Ectodermal cell (in vitro differentiated cells): ENCODE measurements around the gene TNS1.

Source experiments
- H3K27ac ChIP-seq: 2 replicates; pipeline ENCODE4 v1.7.0; 2013; ENCODE audit warnings: mild to moderate bottlenecking, low read depth, low read length; ENCODE audit not compliant: insufficient read depth, poor library complexity, severe bottlenecking
- H3K27me3 ChIP-seq: 2 replicates; pipeline ENCODE4 v1.7.0; 2013; ENCODE audit warnings: mild to moderate bottlenecking, low read length; ENCODE audit not compliant: insufficient read depth, control insufficient read depth, poor library complexity, severe bottlenecking
- H3K36me3 ChIP-seq: one replicate; pipeline ENCODE4 v1.7.0; 2013; ENCODE audit warnings: low read length; ENCODE audit not compliant: control insufficient read depth, insufficient read depth
- H3K4me1 ChIP-seq: one replicate; pipeline ENCODE4 v1.7.0; 2013; ENCODE audit warnings: low read length; ENCODE audit not compliant: control insufficient read depth, insufficient read depth
- H3K4me3 ChIP-seq: 2 replicates; pipeline ENCODE4 v1.7.0; 2013; ENCODE audit warnings: low read depth, low read length, control low read depth; ENCODE audit not compliant: insufficient read depth
- H3K9me3 ChIP-seq: 2 replicates; pipeline ENCODE4 v1.7.0; 2013; ENCODE audit warnings: mild to moderate bottlenecking, low read length, moderate library complexity; ENCODE audit not compliant: control insufficient read depth
- WGBS, 2 experiments: methylation state at CpG; one replicate each; pipeline ENCODE4 v1.1.7; 2013; ENCODE audit warnings: missing lambda C conversion rate in 2 of 2; 5-methylcytosine and 5-hydroxymethylcytosine counted together

Gene TNS1

DNA sequence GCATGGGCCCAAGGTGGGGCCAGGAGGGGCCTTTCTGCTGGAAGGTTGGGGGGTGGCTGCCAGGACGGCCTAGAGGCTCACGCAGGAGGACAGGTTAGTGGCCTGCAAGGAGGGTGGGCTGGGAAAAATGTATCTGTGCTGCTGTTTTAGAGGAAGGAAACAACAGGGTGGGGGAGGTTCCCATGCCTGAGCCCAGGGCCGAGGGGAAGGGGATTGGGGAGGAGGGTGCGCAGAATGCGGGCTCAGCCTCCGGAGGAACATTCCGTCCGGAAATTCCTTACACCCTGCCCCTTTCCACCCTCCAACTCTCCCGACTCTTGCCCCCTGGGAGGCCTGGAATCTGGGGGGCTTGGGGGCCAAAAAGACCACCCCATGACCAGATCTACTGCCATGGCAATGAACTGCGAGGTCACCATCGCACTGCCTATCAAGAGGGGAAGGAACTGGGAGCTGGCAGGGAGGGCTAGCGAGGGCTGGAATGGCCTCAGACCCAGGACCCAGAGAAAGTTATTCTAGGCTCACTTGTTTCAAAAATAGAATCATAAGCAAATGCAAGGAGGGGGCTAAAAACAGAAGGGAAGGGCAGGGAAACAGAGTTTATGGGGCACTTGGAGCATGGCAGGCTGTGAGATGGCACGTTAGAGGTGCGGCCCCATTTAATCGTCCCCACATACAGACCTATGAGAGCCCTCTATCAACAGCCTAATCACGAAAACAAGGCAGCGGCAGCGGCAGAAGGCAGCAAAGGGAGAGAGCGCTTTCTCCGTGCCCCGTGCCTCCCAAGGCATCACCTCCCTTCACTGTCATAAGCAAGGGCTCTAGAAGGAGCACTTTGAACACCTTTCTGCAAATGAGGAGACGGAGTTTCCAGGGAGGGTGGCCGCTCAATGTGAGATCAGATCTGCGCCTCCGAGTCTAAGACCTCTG lies 90.4 kb downstream of the TNS1 start:
- peaks cover 3% of the 10 kb centered on the region for H3K27me3 ChIP-seq
- no peaks in the 10 kb centered on the region for H3K36me3 ChIP-seq
- H3K9me3 ChIP-seq = no peaks in the 10 kb centered on the region
- H3K27ac ChIP-seq = no peak overlapping the region
- H3K4me3 ChIP-seq = no peak overlapping the region
- peaks cover 8% of the 10 kb centered on the region for H3K4me1 ChIP-seq
- WGBS, 2 experiments = 63 to 67% methylated on average over 24 to 25 of the region's 25 CpGs

DNA sequence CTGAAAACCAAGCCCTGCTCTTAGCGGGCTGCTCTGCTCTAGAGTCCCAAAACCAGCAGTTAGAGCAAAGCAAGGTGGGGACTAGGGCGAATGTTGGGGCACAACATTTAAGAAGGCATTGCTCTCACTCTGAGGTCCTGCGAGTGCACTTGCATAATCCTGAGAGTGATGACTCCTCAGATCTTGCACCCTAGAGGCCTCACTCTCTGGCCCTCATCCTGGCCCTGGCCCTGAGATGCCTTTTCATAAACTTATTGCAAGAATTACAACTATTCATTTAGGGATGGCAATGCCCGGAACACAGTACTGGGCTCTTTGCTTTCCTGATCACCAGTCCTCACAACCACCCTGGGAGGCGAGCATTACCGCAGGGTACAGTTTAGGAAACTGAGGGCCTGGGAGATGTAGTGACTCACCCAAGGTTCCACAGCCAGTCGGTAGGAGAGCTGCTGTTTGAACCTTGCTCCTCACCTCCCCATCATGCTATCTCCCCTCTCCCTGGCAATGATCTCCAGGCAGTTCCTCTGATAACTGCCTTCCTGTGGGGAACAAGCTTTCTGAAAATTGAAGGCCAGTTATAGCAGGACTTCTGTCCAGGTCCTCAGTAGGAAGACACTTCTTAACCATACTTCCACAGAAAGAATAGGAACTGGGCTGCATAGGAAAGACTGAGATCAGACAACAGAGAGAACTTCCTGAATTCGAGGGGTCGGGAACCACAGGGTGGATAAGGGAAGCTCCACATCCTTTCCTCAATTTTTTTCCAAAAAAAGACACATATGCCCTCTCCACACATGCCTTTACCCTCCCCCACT lies 91.3 kb downstream of the TNS1 start:
- Histone ChIP-seq H3K9me3 (no peaks in the 10 kb centered on the region), H3K27ac (no peak overlapping the region), H3K4me1 (peaks cover 8% of the 10 kb centered on the region), H3K36me3 (no peaks in the 10 kb centered on the region), H3K4me3 (no peak overlapping the region), H3K27me3 (peaks cover 3% of the 10 kb centered on the region)
- 91 to 92% methylated on average over 9 of the region's 9 CpGs for WGBS, 2 experiments

DNA sequence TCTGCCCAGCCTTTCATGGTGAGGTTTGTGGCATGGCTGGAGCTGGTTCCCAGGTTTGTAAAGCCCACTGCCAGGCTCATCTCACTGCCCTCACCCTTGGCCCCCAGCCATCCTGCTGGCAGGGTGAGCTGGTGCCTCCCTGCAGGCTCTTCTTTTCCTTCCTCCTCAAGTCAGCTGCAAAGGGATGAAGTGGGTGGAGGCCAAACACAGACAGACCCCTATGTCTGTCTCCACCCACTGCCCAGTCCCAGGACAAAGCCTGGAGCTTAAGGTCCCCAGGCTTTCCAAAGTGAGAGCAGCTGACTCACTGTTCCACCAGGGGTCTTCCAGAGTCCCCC lies 92.0 kb downstream of the TNS1 start:
- peaks cover 3% of the 10 kb centered on the region for H3K27me3 ChIP-seq
- H3K4me3 ChIP-seq = no peak overlapping the region
- H3K27ac ChIP-seq = no peak overlapping the region
- no peaks in the 10 kb centered on the region for H3K9me3 ChIP-seq
- no peaks in the 10 kb centered on the region for H3K36me3 ChIP-seq
- peaks cover 8% of the 10 kb centered on the region for H3K4me1 ChIP-seq

DNA sequence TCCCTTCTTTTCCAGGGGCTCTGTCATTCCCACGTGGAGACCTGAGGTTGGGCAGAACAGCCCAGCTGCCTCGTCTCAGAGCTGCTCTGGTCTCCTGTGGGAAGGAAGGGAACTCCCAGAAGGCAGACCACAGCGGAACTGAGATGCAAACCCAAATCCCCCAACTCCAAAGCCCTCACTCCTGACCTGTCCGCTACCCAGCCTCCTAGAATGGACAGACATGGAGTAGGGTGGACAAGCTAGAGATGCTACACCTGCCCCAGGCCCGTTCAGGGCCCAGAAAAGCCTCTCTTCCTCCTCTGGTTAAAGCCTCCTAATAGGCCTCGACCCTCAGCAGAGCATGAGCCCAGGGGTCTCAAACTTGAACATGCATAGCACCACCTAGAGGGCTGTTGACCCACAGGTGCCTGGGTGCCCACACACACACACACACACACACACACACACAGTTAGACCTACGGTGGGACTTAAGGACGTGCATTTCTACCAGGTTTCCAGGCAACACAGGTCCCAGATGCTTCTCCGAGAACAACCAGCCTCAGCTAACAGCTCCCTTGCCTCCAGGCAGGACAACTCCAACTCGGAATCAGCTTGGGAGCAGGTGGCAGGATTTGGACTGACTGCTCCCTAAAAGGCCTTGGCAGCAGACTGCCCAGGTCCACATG lies 93.5 kb downstream of the TNS1 start:
- H3K4me3 ChIP-seq = no peak overlapping the region
- H3K36me3 ChIP-seq = no peaks in the 10 kb centered on the region
- H3K27me3 ChIP-seq = peaks cover 3% of the 10 kb centered on the region
- 84 to 88% methylated on average over 10 of the region's 10 CpGs for WGBS, 2 experiments
- no peak overlapping the region for H3K27ac ChIP-seq
- H3K9me3 ChIP-seq = no peaks in the 10 kb centered on the region
- H3K4me1 ChIP-seq = peaks cover 8% of the 10 kb centered on the region

DNA sequence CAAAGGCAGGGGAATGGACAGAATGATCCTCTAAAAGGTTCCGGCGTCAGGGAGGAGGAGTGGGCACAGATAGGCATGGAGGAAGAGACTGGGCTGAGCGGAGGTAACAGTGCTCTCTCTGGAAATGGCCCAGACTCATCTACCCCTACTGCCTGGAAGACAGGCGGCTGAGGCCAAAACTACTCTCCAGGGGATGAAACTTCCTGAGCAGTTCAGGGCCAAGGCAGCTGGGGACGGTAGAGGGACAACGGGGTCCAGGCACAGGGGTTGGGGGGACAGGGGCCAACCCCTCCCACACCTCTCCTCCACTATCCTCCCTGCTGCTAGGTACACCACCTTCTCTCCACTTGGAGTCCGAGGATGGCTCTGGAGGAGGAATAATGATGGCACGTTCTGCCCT lies 94.3 kb downstream of the TNS1 start:
- Histone ChIP-seq H3K4me1 (peaks cover 12% of the 10 kb centered on the region), H3K36me3 (no peaks in the 10 kb centered on the region), H3K9me3 (no peaks in the 10 kb centered on the region), H3K4me3 (no peak overlapping the region), H3K27ac (no peak overlapping the region), H3K27me3 (peaks cover 3% of the 10 kb centered on the region)
- 85 to 93% methylated on average over 8 of the region's 8 CpGs for WGBS, 2 experiments

DNA sequence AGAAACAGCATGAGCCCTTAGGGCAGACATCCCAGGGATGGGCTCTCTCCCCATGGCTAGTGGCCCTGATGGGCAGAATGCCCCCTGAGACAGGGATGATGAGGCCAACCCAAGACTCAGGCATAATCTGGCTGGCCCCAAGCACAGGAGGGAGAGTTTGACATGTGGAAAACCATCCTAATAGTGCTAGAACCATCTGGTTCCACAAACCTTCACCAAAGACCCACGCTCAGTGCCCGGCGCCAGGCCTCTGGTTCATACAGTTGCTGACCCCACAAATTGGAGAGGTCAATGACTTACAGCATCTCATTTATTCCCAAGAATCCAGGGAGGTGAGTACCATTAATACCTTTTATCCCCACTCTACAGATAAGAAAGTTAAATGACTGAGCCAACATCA lies 95.5 kb downstream of the TNS1 start:
- Histone ChIP-seq H3K27me3 (no peaks in the 10 kb centered on the region), H3K36me3 (no peaks in the 10 kb centered on the region), H3K4me1 (peaks cover 13% of the 10 kb centered on the region), H3K27ac (no peak overlapping the region), H3K9me3 (no peaks in the 10 kb centered on the region), H3K4me3 (no peak overlapping the region)
- 95% methylated on average over 3 of the region's 3 CpGs for WGBS, 2 experiments

DNA sequence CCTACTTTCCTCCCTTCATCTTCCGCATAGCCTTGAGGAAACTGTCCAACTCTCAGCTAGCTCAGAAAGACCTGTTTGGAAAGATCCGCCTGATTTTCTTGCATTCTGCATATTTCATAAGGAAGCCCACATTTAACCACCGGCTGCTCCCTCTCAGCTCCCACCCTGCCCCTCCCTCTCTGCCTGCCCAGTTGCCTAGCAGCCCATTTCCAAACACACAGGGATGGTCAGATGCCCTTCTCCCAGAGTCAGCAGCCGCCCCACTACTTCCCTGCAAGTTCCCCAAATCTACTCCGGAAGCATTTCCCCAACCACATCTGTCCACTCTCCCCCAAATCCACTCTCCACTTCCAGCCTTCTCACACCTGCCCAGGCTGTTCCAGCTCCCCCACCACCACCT lies 96.0 kb downstream of the TNS1 start:
- no peaks in the 10 kb centered on the region for H3K27me3 ChIP-seq

DNA sequence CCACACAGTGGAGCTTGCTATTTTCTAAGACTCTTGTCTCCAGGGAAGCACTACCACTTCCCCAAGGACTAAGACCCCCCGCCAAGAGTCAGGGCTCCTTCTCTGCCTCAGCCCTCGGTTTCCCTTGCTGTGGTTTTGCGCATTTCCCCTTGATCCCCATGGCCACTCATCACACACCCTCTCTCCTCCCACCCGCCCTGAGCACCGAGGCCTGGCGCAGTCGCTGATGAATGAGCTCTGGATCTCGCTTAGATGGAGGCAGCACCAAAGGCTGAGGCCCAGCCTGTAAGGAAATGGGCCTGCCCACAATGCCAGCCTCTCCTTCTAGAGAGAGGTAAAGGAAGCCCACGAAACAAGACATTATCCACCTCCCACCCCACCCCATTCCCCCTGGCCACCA lies 96.9 kb downstream of the TNS1 start:
- no peaks in the 10 kb centered on the region for H3K36me3 ChIP-seq
- peaks cover 9% of the 10 kb centered on the region for H3K4me1 ChIP-seq
- no peaks in the 10 kb centered on the region for H3K27me3 ChIP-seq
- no peak overlapping the region for H3K27ac ChIP-seq
- 86 to 89% methylated on average over 9 of the region's 9 CpGs for WGBS, 2 experiments
- H3K4me3 ChIP-seq = no peak overlapping the region
- no peaks in the 10 kb centered on the region for H3K9me3 ChIP-seq

More for the DNA sequence above, 96.0 kb downstream of the TNS1 start:
- peaks cover 9% of the 10 kb centered on the region for H3K4me1 ChIP-seq
- H3K4me3 ChIP-seq = no peak overlapping the region
- 91 to 93% methylated on average over 5 of the region's 5 CpGs for WGBS, 2 experiments
- no peaks in the 10 kb centered on the region for H3K36me3 ChIP-seq
- H3K9me3 ChIP-seq = no peaks in the 10 kb centered on the region
- H3K27ac ChIP-seq = no peak overlapping the region

DNA sequence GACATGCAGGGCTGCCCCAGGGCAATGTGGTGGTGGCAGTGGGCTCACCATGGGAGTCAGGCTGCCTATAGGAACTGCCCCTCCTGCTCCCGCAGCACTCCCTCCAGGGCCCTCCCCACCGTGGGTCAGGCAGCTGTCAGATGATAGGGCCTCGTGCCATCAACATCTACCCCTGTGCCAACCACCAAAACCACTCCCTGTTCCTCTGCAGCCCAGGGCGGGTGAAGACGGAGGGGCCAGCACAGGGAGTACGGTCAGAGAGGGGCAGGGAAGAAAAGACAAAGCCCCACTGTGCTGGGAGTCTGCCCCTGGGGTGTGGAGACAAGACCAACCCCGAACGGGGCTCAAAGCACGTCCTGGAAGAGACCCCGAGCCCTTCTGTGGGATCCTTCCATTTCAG lies 97.4 kb downstream of the TNS1 start:
- Histone ChIP-seq H3K36me3 (no peaks in the 10 kb centered on the region), H3K9me3 (no peaks in the 10 kb centered on the region), H3K27me3 (no peaks in the 10 kb centered on the region), H3K4me1 (peaks cover 9% of the 10 kb centered on the region), H3K27ac (no peak overlapping the region), H3K4me3 (no peak overlapping the region)
- WGBS, 2 experiments = 87 to 88% methylated on average over 10 of the region's 10 CpGs

DNA sequence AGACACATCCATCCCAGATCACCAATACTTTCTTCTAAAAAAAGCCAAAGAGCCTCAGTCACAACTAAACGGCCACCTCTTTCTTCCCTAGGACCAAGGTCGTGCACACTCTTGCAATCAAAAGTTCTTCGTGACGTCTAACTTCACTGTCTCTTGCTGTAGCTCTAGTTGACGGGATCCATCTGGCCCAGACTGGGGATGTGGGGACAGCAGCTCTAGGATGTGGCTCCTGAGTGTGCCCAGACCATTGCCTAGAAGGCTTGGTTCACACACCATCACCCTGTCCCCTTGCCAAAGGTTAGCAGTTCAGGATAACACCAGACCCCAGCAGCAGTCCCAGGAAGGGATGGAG lies 98.2 kb downstream of the TNS1 start:
- peaks cover 9% of the 10 kb centered on the region for H3K4me1 ChIP-seq
- 92% methylated on average over 5 of the region's 5 CpGs for WGBS, 2 experiments
- H3K27me3 ChIP-seq = no peaks in the 10 kb centered on the region
- no peak overlapping the region for H3K4me3 ChIP-seq
- no peaks in the 10 kb centered on the region for H3K9me3 ChIP-seq
- H3K27ac ChIP-seq = no peak overlapping the region
- no peaks in the 10 kb centered on the region for H3K36me3 ChIP-seq
